ENCODE results near the gene ZNF814.
"Not testable (repeated sequence)": the region's sequence is repeated elsewhere in the genome, so short reads cannot be mapped to it uniquely, and the experiment has no call there.

The ZNF814 gene

GRCh38 chr19:57886046-57886445 is 2.8 kb downstream of the ZNF814 start:
- H3K4me3 ChIP-seq (ENCODE audit: low read length): no peak overlapping the region
- DNase-seq (ENCODE audit: low read depth): no peak
- TF ChIP-seq CTCF (conservative IDR thresholded peaks at IDR 0.05; ENCODE audit: low read depth, low read length): no peak

GRCh38 chr19:57873883-57874799 is 14.7 kb downstream of the ZNF814 start:
- not testable (repeated sequence) for DNase-seq (ENCODE audit: low read depth)

GRCh38 chr19:57872450-57872849 is 16.4 kb downstream of the ZNF814 start:
- no peak overlapping the region for H3K4me3 ChIP-seq (ENCODE audit: low read length)
- no peak for DNase-seq (ENCODE audit: low read depth)
- no peak for TF ChIP-seq CTCF (conservative IDR thresholded peaks at IDR 0.05; ENCODE audit: low read depth, low read length)

More at GRCh38 chr19:57873883-57874799, 14.7 kb downstream of the ZNF814 start:
- H3K4me3 ChIP-seq (ENCODE audit: low read length): not testable (repeated sequence)

DNA sequence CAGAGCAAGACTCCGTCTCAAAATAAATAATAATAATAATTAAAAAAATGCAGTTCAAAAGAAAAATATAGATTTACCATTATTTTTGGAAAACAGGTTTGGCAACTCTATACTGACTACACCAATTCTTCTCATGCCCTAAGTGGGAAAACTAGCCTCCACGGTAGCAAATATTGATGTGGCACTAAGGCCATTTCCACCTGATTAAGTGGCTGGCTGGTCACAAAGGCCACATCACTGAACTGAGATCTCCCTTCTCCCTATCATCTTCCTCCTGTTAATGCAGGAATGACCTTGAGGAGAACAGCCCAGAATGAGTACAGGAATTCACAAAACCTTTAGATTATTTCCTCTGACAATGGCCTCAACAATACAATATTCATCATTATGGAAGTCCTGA is 18.6 kb downstream of the ZNF814 start:
- H3K4me3 ChIP-seq (ENCODE audit: low read length): no peak overlapping the region
- TF ChIP-seq CTCF (conservative IDR thresholded peaks at IDR 0.05; ENCODE audit: low read depth, low read length): no peak
- DNase-seq (ENCODE audit: low read depth): no peak

DNA sequence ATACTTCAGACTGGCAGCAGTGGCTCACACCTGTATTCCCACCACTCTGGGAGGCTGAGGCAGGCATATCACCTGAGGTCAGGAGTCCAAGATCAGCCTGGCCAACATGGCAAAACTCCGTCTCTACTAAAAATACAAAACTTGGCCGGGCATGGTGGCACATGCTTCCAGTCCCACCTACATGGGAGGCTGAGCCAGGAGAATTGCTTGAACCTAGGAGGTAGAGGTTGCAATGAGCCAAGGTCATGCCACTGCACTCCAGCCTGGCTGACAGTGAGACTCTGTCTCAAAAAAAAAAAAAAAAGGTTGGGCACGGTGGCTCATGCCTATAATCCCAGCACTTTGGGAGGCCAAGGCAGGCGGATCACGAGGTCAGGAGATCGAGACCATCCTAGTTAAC is 19.2 kb downstream of the ZNF814 start:
- not testable (repeated sequence) for DNase-seq (ENCODE audit: low read depth); H3K4me3 ChIP-seq (ENCODE audit: low read length)

DNA sequence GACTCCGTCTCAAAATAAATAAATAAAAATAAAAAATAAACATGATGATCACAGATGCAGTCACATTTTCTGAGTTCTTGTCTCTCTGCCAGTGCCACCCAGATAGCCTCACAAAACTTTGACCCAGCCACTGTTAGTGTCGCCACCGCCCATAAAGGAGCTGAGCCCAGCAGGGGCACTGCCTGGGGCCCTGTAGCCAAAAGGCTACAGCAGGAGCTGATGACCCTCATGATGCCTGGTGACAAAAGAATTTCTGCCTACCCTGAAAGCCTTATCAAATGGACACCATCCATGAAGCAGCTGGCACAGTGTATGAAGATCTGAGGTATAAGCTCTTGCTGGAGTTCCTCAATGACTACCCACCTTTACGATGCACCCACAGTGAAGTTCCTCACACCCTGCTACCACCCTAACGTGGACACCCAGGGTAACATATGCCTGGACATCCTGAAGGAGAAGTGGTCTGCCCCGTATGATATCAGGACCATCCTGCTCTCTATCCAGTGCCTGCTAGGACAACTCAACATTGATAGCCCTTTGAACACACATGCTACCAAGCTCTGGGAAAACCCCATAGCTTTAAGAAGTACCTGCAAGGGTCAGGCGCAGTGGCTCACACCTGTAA is 20.9 kb downstream of the ZNF814 start:
- no peak overlapping the region for H3K4me3 ChIP-seq (ENCODE audit: low read length)
- DNase-seq (ENCODE audit: low read depth): no peak
- TF ChIP-seq CTCF (conservative IDR thresholded peaks at IDR 0.05; ENCODE audit: low read depth, low read length): no peak

GRCh38 chr19:57862351-57862750 is 26.5 kb downstream of the ZNF814 start:
- DNase-seq (ENCODE audit: low read depth); H3K4me3 ChIP-seq (ENCODE audit: low read length): not testable (repeated sequence)

- H3K4me3 ChIP-seq (ENCODE audit: low read length); DNase-seq (ENCODE audit: low read depth): not testable (repeated sequence)
These were observed 34.7 kb downstream of the ZNF814 start for GRCh38 chr19:57854117-57854516.

DNA sequence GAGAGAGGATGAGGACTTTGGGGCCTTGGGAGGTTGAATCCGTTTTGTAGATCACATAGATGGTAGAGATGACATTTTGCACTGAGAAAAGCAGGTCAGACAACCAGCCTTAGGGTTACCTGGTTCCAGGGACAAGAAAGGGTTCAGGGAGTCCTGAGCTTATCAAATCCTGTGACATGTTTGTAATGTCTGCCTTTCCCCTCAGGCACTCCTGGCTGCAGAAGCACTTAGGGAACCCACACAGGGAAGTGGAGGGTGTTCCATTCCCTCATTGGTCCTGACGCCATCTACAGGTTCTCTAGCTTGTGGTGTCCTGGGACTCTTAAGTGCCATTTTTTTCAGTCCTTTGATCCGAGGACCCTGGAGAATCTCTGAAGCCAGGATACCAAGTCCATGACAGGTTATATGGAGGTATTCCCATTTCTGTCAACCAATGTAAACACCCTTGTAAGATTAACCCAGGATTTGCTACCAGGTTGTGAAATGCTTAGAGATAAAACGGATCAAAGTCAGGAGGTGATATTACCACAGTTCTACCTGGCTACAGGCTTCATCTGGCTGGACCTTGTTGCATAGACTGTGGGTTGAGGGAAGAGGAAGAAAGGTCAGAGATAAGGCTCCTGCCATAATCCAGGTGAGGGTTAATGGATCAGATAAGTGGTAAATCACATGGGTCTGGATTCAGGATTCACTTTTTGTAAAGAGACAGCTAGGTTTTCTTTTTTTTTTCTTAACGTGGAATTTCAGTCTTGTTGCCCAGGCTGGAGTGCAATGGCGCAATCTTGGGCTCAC is 36.8 kb downstream of the ZNF814 start:
- not testable (repeated sequence) for DNase-seq (ENCODE audit: low read depth); H3K4me3 ChIP-seq (ENCODE audit: low read length)
